Measurements from ENCODE around the gene BPI.

Gene BPI

DNA sequence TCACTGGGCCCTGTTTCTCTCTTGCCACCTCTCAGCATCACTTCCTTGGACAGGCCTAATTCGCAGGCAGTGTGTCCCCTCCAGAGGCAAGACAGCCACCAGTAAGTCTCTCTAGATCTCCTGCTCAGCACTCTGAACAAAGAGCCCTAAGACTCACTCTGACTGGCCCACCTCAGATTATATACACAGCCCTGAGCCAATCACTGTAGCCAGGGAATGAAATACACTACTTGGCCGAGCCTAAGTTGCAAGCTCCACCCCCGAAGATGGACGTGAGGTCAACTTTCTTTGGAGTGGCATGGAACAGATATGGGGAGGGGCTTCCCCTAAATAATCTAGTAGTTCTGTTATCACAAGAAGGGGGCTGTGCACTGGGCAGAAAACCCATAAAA, 4.1 kb downstream of the BPI start:
- H3F3A ChIP-seq (ENCODE audit: insufficient read depth, low read length): no peaks in the 10 kb centered on the region
- no peaks in the 10 kb centered on the region for H3K9me2 ChIP-seq (ENCODE audit: low read depth, low read length)
- H3K79me2 ChIP-seq (ENCODE audit: insufficient read depth, low read length): no peaks in the 10 kb centered on the region
- no peaks in the 10 kb centered on the region for H4K20me1 ChIP-seq (ENCODE audit: insufficient read depth, low read length)
- H3K4me2 ChIP-seq (ENCODE audit: low read length): no peak overlapping the region
- H3K4me3 ChIP-seq (ENCODE audit: low read depth, low read length, poor library complexity, severe bottlenecking): no peak overlapping the region
- no peaks in the 10 kb centered on the region for H3K27me3 ChIP-seq (ENCODE audit: insufficient read depth, low read length)
- H2AFZ ChIP-seq (ENCODE audit: low read length): no peak overlapping the region
- H3K9ac ChIP-seq (ENCODE audit: low read length): no peak overlapping the region
- H3K4me1 ChIP-seq (ENCODE audit: insufficient read depth, low read length, severe bottlenecking): no peaks in the 10 kb centered on the region
- H3K9me3 ChIP-seq (ENCODE audit: low read length): no peaks in the 10 kb centered on the region
- no peaks in the 10 kb centered on the region for H3K36me3 ChIP-seq (ENCODE audit: insufficient read depth, low read length)
- no peak overlapping the region for H3K27ac ChIP-seq (ENCODE audit: low read depth, low read length, poor library complexity, severe bottlenecking)
- TF ChIP-seq, protein P1, sequence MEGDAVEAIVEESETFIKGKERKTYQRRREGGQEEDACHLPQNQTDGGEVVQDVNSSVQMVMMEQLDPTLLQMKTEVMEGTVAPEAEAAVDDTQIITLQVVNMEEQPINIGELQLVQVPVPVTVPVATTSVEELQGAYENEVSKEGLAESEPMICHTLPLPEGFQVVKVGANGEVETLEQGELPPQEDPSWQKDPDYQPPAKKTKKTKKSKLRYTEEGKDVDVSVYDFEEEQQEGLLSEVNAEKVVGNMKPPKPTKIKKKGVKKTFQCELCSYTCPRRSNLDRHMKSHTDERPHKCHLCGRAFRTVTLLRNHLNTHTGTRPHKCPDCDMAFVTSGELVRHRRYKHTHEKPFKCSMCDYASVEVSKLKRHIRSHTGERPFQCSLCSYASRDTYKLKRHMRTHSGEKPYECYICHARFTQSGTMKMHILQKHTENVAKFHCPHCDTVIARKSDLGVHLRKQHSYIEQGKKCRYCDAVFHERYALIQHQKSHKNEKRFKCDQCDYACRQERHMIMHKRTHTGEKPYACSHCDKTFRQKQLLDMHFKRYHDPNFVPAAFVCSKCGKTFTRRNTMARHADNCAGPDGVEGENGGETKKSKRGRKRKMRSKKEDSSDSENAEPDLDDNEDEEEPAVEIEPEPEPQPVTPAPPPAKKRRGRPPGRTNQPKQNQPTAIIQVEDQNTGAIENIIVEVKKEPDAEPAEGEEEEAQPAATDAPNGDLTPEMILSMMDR (IDR thresholded peaks at IDR 0.05; ENCODE audit: low read length): no peak
- no peak for TF ChIP-seq EZH2 (IDR thresholded peaks at IDR 0.05; ENCODE audit: borderline replicate concordance, low read length)

DNA sequence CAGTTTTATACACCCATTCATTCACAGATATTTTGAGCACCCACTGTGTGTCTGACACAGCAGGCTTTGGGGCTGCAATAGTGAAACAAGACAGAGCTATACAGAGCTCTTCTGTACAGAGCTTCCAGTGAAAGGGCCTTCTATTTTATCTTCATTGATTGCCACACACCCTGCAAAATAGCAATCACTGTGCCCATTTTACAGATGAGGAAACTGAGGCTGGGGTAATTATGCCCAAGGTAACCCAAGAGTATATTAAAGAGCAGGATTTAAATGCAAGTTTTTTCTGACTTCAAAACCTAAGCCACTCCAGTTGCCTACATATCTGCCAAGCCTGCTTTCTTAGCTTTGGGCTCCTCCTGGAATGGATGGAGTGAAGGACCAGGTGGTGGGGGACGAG, 4.5 kb downstream of the BPI start:
- no peak overlapping the region for H2AFZ ChIP-seq (ENCODE audit: low read length)
- no peak overlapping the region for H3K9ac ChIP-seq (ENCODE audit: low read length)
- H3K9me2 ChIP-seq (ENCODE audit: low read depth, low read length): no peaks in the 10 kb centered on the region
- H3K4me3 ChIP-seq (ENCODE audit: low read depth, low read length, poor library complexity, severe bottlenecking): no peak overlapping the region
- no peaks in the 10 kb centered on the region for H3K36me3 ChIP-seq (ENCODE audit: insufficient read depth, low read length)
- no peak overlapping the region for H3K4me2 ChIP-seq (ENCODE audit: low read length)
- no peaks in the 10 kb centered on the region for H4K20me1 ChIP-seq (ENCODE audit: insufficient read depth, low read length)
- H3K4me1 ChIP-seq (ENCODE audit: insufficient read depth, low read length, severe bottlenecking): no peaks in the 10 kb centered on the region
- no peaks in the 10 kb centered on the region for H3K9me3 ChIP-seq (ENCODE audit: low read length)
- no peaks in the 10 kb centered on the region for H3K27me3 ChIP-seq (ENCODE audit: insufficient read depth, low read length)
- no peaks in the 10 kb centered on the region for H3F3A ChIP-seq (ENCODE audit: insufficient read depth, low read length)
- no peaks in the 10 kb centered on the region for H3K79me2 ChIP-seq (ENCODE audit: insufficient read depth, low read length)
- H3K27ac ChIP-seq (ENCODE audit: low read depth, low read length, poor library complexity, severe bottlenecking): no peak overlapping the region
- no peak for TF ChIP-seq EZH2 (IDR thresholded peaks at IDR 0.05; ENCODE audit: borderline replicate concordance, low read length)
- TF ChIP-seq, protein P1 (IDR thresholded peaks at IDR 0.05; ENCODE audit: low read length): no peak

DNA sequence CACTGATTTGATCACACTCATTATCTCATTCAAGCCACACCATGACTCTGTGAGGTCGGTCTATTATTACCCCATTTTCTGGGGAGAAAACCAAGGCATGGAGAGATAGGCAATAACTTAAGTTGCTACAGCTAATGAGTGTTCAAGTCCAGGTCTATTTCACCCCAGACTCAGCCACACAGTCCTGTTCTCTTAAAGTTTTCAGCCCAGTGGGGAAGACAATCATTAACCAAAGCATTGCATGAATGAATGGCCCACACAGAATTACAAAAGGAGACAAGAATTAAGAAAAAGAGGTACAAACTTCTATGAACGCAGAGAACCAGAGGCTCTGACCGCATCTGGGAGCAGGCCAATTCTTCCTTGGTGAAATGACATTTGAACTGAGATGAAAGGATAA, 7.1 kb downstream of the BPI start:
- no peak for TF ChIP-seq EZH2 (IDR thresholded peaks at IDR 0.05; ENCODE audit: borderline replicate concordance, low read length)
- TF ChIP-seq, protein P1 (IDR thresholded peaks at IDR 0.05; ENCODE audit: low read length): no peak

More for the DNA sequence above, 7.1 kb downstream of the BPI start:
- no peaks in the 10 kb centered on the region for H3K27me3 ChIP-seq (ENCODE audit: insufficient read depth, low read length)
- H3K9ac ChIP-seq (ENCODE audit: low read length): no peak overlapping the region
- H4K20me1 ChIP-seq (ENCODE audit: insufficient read depth, low read length): no peaks in the 10 kb centered on the region
- no peaks in the 10 kb centered on the region for H3K9me3 ChIP-seq (ENCODE audit: low read length)
- no peak overlapping the region for H3K4me3 ChIP-seq (ENCODE audit: low read depth, low read length, poor library complexity, severe bottlenecking)
- H3K4me2 ChIP-seq (ENCODE audit: low read length): no peak overlapping the region
- H3K9me2 ChIP-seq (ENCODE audit: low read depth, low read length): no peaks in the 10 kb centered on the region
- no peak overlapping the region for H2AFZ ChIP-seq (ENCODE audit: low read length)
- no peak overlapping the region for H3K27ac ChIP-seq (ENCODE audit: low read depth, low read length, poor library complexity, severe bottlenecking)
- H3K4me1 ChIP-seq (ENCODE audit: insufficient read depth, low read length, severe bottlenecking): no peaks in the 10 kb centered on the region
- no peaks in the 10 kb centered on the region for H3K79me2 ChIP-seq (ENCODE audit: insufficient read depth, low read length)
- no peaks in the 10 kb centered on the region for H3K36me3 ChIP-seq (ENCODE audit: insufficient read depth, low read length)
- no peaks in the 10 kb centered on the region for H3F3A ChIP-seq (ENCODE audit: insufficient read depth, low read length)
